ENCODE measurements around the gene IFI27L2. TPM values are rescaled to one million over a fixed set of nuclear protein-coding genes. Genes with fewer than 3 reads are reported as not detected.

The IFI27L2 gene
- total RNA-seq, 4 donors from 2014 or later, result 32.8 to 108 (median 74.6) TPM; not detected in 1

DNA sequence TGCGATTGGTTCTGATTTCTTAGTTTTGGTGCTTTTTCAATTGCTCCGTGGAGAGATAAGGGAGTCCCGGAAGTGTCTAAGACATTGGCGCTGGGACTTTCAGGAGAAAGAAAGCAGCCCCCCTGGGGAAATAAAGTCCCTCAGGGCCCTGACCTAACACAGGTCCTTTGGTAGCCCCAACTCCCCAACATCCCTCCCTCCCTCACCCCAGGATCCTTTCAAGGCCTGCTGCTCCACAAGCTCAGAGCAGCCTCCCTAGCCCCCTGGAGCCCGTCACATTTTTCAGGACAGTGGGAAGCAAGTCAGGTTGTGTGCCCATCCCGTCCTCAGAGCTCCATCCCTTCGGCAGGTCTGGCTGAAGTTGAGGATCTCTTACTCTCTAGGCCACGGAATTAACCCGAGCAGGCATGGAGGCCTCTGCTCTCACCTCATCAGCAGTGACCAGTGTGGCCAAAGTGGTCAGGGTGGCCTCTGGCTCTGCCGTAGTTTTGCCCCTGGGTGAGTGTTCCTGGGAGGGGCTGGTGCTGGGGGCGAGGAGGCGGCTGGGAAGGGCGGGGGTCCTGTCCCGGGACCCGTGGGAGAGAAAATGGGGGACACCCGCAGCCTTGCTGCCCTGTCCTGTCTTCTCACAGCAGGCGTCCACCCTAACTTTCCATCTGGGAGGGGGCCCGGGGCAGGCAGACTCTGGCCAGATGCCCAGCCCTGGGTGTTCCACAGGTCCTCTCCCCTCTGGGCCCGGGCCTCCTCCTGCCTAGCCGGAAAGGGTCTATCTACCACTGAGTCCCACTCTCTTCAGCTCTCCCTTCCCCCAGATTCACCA, 17.9 kb downstream of the IFI27L2 start:
- no peak for TF ChIP-seq EP300 (IDR thresholded peaks at IDR 0.05; ENCODE audit: low read depth)
- Histone ChIP-seq H3K36me3 (no peaks in the 10 kb centered on the region), H3K4me3 (peak overlapping the region; percentile 28 to 56 (median 41)), H3K27me3 (no peaks in the 10 kb centered on the region), H3K27ac (peak overlapping the region; percentile 83 to 92 (median 85)), H3K9me3 (no peaks in the 10 kb centered on the region), H3K4me1 (peaks cover 3 to 59% (median 35%) of the 10 kb centered on the region in 4 donors)
- in situ Hi-C loops (cut with MboI; ENCODE audit: low pct_ligation_motif_present in 1 of 4, low pct_unique_long_range_greater_than_20kb in 1 of 4, low sequenced_read_pairs in 3 of 4), result no loop called here
- DNase-seq, result no peak
- intact Hi-C loops (cut with DNase I; ENCODE audit: low total_unique reads), result no loop called here
- 44 to 64% methylated on average over 5 to 18 of the region's 20 CpGs for WGBS, 2 donors (ENCODE audit: low coverage in 1 of 2)

DNA sequence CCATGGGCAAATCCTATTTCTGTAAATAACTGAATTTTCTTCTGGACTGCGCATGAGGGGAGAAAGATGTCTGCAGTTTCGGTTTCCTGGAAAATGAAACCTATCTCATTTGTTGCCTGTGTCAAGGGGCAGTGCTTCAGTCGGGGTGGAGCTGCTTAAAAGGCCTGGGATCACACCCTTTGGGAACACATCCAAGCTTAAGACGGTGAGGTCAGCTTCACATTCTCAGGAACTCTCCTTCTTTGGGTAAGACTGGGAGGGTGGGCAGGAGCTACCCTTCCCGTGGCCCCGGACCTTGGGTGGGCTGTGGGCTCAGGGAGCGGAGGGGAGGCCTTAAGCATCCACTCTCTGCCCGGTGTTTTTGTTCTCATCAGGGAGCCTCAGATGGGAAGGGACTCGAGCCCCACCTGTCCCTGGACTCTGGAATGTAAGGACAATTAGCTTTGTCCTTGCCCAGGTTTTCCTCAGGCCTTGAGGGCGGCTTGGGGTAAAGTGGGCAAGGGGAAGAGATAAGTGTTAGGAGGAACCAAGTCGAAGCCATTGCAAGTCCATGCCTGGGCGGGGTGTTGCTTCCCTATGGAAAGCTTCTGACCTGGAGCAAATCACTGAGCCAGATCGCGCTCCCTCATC, 18.7 kb downstream of the IFI27L2 start, which contains the start of gene IFI27:
IFI27 (plus strand) TSS at position 185 of the 630 bp plus-strand sequence.
- in situ Hi-C loops (cut with MboI; ENCODE audit: low pct_ligation_motif_present in 1 of 4, low pct_unique_long_range_greater_than_20kb in 1 of 4, low sequenced_read_pairs in 3 of 4) (no loop called here), intact Hi-C loops (cut with DNase I; ENCODE audit: low total_unique reads) (no loop called here)
- Histone ChIP-seq H3K36me3 (no peaks in the 10 kb centered on the region), H3K9me3 (no peaks in the 10 kb centered on the region), H3K4me1 (peaks cover 3 to 58% (median 35%) of the 10 kb centered on the region in 4 donors), H3K27me3 (no peaks in the 10 kb centered on the region), H3K27ac (peak within 1 kb of the TSS; percentile 83 to 92 (median 85)), H3K4me3 (peak within 1 kb of the TSS; percentile 28 to 56 (median 41))
- 29 to 83% methylated on average over 1 to 14 of the region's 14 CpGs for WGBS, 2 donors (ENCODE audit: low coverage in 1 of 2)
- TF ChIP-seq POLR2A (IDR thresholded peaks at IDR 0.05) (peak; percentile 95), POLR2AphosphoS5 (IDR thresholded peaks at IDR 0.05) (peak; percentile 93 to 99 (median 97)), EP300 (IDR thresholded peaks at IDR 0.05; ENCODE audit: low read depth) (no peak)
- TF ChIP-seq, protein P1, sequence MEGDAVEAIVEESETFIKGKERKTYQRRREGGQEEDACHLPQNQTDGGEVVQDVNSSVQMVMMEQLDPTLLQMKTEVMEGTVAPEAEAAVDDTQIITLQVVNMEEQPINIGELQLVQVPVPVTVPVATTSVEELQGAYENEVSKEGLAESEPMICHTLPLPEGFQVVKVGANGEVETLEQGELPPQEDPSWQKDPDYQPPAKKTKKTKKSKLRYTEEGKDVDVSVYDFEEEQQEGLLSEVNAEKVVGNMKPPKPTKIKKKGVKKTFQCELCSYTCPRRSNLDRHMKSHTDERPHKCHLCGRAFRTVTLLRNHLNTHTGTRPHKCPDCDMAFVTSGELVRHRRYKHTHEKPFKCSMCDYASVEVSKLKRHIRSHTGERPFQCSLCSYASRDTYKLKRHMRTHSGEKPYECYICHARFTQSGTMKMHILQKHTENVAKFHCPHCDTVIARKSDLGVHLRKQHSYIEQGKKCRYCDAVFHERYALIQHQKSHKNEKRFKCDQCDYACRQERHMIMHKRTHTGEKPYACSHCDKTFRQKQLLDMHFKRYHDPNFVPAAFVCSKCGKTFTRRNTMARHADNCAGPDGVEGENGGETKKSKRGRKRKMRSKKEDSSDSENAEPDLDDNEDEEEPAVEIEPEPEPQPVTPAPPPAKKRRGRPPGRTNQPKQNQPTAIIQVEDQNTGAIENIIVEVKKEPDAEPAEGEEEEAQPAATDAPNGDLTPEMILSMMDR (IDR thresholded peaks at IDR 0.05), result no peak
- peak; percentile 81 for DNase-seq

DNA sequence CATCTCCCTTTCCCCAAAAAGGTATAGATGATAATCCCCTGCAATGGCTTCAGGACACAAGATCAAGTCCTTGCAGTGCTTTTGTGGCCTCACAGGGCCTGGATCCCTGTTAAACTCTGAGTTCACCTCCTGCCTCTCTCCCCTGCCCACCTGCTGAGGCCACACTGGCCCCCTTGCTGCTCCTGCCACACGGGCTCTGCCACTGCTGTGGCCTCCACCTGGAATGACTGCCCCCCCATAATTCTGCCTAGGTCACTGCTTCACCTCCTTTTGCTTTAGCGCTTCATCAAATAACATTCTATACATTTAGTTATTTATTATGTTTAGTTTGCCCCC, 19.5 kb downstream of the IFI27L2 start:
- no peak for TF ChIP-seq POLR2A (IDR thresholded peaks at IDR 0.05)
- no peak for TF ChIP-seq POLR2AphosphoS5 (IDR thresholded peaks at IDR 0.05)
- TF ChIP-seq, protein P1 (IDR thresholded peaks at IDR 0.05), result no peak
- TF ChIP-seq EP300 (IDR thresholded peaks at IDR 0.05; ENCODE audit: low read depth), result no peak
- Histone ChIP-seq H3K9me3 (no peaks in the 10 kb centered on the region), H3K36me3 (no peaks in the 10 kb centered on the region), H3K4me1 (peaks cover 3 to 50% (median 29%) of the 10 kb centered on the region in 4 donors), H3K4me3 (no peak overlapping the region), H3K27ac (peak overlapping the region; percentile 83 to 92 (median 85)), H3K27me3 (no peaks in the 10 kb centered on the region)
- intact Hi-C loops (cut with DNase I; ENCODE audit: low total_unique reads) (no loop called here), in situ Hi-C loops (cut with MboI; ENCODE audit: low pct_ligation_motif_present in 1 of 4, low pct_unique_long_range_greater_than_20kb in 1 of 4, low sequenced_read_pairs in 3 of 4) (no loop called here)
- 85% methylated on average over 2 of the region's 2 CpGs; no CpG with 5 or more reads in 1 of the 2 donors for WGBS, 2 donors (ENCODE audit: low coverage in 1 of 2)
- no peak for DNase-seq

DNA sequence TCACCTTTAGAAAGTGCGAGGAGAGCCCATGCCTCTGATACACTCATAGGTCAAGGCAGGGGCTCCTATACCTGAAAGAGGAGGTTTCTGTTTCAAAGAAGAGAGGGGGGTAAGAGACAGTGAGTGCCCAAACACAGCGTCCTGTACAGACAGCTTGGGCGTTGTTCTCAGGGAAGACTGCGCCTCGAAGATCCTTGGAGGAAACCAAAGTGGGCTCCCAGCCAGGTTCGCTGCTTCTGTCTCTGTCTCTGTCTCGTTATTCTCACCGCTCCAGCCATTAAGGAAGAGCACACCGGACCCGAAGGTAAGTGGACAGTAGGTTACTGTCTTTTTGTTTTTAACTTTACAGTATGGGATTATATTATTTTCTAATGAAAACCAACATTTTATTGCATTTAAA, 24.7 kb downstream of the IFI27L2 start:
- intact Hi-C loops (cut with DNase I; ENCODE audit: low total_unique reads) (no loop called here), in situ Hi-C loops (cut with MboI; ENCODE audit: low pct_ligation_motif_present in 1 of 4, low pct_unique_long_range_greater_than_20kb in 1 of 4, low sequenced_read_pairs in 3 of 4) (no loop called here)

More for the DNA sequence above, 24.7 kb downstream of the IFI27L2 start:
- no peaks in the 10 kb centered on the region for H3K9me3 ChIP-seq
- no peaks in the 10 kb centered on the region for H3K36me3 ChIP-seq
- H3K4me1 ChIP-seq, result peaks cover 0 to 23% (median 6%) of the 10 kb centered on the region in 4 donors
- no peak overlapping the region for H3K4me3 ChIP-seq
- no peaks in the 10 kb centered on the region for H3K27me3 ChIP-seq
- TF ChIP-seq, protein P1 (IDR thresholded peaks at IDR 0.05), result no peak
- TF ChIP-seq POLR2A (IDR thresholded peaks at IDR 0.05), result no peak
- H3K27ac ChIP-seq, result no peak overlapping the region
- WGBS, 2 donors (ENCODE audit: low coverage in 1 of 2), result 86 to 92% methylated on average over 10 of the region's 10 CpGs
- no peak for DNase-seq

Data from transverse colon (tissue), 4 donors.